ENCODE measurements around the gene KLHL2. TPM values are rescaled to one million over a fixed set of nuclear protein-coding genes. Genes with fewer than 3 reads are reported as not detected.
"Not testable (repeated sequence)": the region's sequence is repeated elsewhere in the genome, so short reads cannot be mapped to it uniquely, and the experiment has no call there.

Gene KLHL2
- polyA plus RNA-seq, 4 donors, result 14.1 to 26.3 (median 21.7) TPM

DNA sequence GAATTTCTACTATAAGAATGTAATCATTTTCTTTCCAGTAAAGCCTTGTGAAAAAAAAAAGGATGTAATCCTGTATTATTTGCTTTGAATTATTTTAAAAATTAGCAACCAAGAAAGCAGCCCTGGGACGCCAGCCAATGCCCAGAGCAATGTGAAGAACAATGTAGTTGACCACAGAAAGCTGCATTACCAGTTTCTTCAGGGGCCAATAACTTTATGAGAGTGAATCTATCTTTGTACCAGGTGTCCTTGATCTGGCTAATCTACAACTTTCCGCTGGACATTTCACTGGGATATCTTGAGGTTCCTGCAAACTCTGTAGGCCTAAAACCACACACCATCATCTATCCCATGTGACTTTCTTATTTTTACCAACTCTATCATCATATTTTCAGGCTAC is 7.6 kb upstream of the KLHL2 start:
- no peak for DNase-seq (ENCODE audit: low read depth in 4 of 4, low spot score in 3 of 4)

DNA sequence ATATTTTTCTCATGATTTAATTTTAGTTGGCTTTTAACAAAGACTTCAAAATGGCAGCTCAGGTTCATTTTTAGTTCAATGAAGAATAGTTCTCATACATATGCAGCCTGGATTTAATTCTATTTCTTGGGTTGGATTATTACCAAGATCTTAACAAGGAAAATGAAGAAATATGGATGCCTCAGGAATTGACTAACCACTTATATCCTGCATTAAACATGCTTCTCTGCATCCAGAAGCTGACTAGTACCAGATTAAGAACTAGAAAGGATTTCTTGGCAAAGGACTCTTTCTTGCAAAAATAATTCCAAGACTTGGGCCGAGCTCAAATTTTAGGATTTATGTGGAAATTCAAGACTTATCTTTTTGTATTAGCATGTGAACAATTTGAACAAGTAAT is 5.6 kb upstream of the KLHL2 start:
- no peak for DNase-seq (ENCODE audit: low read depth in 4 of 4, low spot score in 3 of 4)

DNA sequence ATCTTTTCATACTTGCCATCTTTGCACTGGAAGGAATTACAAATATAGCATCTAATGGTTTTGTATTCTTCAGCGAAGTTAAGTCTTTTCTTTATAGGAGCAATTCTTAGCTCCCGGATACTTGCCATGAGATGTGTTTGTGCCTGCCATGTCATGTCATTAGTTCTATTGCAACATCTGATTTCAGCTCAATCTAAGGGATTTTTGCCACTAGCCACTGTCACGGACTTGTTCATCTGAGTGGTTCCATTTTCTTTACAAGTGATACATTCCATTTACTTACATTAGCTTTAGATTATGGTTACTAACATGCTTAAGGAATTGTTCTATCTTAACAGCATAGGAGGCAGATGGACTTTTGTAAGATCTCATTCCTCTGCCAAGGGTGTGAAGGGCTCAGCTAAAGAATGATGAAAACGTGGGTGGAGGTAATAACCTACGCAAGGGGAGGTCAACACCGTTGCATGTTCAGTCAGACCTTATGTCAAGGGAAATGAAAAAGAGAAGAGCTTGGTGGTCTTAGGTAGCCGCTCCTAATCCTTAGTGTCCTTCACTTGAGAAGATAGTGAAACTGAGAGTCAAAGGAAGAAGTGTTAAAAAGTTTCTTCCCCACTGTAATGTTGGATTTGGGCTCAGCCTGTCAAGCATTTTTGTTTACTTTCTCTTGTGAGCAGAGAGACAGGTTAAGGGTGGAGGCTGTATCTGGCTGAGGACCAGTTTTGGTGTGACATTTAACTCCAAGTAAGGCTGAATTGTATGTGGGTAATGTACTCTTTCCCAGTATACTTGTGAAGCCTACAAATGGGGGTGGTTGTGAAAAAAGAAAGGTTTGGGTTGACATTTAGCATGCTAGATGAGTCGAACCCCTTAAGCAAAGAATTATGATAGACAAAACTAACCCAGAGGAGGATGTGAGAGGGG is 3.6 kb upstream of the KLHL2 start:
- no peak for DNase-seq (ENCODE audit: low read depth in 4 of 4, low spot score in 3 of 4)

DNA sequence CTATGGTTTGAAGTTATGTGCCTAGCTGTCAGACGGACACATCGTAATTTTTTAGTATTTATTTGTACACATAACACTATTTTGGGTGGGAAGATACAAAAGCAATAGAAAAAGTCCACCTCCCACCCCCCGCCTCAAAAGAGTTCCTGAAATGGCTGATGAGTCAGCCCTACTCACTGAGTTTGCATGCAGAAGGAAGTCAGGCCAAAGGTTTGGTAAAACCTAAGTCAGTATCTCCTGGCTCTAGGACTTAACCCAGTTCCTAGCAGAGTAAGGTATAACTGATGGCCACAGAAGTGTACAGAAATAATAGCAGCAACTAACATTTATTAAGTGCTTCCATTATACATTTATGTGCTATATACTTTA is 2.9 kb upstream of the KLHL2 start:
- no peak for DNase-seq (ENCODE audit: low read depth in 4 of 4, low spot score in 3 of 4)

DNA sequence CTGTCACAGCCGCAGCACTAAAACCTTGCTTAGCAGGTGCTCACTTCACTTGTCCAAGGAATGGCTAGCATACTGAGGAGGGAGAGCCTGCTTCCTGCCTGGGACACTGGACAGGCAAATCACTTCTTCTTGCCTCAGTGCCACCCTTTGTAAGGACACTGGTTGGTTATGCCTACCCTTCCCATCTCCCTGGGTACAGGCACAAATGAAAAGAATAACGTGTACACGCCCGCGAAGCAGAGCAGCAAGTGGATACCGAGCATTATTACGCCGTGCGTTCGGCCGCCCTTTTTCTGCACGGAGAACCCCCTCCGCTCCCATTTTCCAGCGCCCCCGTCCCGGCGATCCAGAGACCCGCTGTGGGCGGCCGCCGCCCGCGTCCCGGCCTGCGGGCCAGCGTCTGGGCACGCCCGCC is 338 bp upstream of the KLHL2 start:
- peak in 1 of 4 donors; percentile 31 for DNase-seq (ENCODE audit: low read depth in 4 of 4, low spot score in 3 of 4)

DNA sequence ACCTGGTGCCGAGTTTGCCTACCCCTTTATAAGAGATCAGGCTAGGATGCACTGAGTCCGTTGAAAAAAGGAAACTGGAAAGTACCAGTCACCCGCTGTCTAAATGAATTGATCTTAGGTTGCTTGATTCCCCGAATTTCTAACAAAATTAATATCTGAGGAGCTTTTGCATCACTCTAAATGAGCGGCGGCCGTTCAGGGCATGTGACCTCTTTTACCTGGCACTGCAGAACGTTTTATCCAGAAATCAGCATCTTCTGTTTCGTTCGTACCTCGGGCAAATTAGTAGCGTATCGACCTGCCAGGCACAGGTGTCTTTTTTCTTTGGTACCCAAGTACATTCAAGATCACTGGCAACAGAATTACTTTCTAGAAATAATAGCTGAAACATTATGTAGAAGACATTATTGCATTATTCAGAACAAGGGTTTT is 876 bp downstream of the KLHL2 start:
- DNase-seq (ENCODE audit: low read depth in 4 of 4, low spot score in 3 of 4), result no peak

DNA sequence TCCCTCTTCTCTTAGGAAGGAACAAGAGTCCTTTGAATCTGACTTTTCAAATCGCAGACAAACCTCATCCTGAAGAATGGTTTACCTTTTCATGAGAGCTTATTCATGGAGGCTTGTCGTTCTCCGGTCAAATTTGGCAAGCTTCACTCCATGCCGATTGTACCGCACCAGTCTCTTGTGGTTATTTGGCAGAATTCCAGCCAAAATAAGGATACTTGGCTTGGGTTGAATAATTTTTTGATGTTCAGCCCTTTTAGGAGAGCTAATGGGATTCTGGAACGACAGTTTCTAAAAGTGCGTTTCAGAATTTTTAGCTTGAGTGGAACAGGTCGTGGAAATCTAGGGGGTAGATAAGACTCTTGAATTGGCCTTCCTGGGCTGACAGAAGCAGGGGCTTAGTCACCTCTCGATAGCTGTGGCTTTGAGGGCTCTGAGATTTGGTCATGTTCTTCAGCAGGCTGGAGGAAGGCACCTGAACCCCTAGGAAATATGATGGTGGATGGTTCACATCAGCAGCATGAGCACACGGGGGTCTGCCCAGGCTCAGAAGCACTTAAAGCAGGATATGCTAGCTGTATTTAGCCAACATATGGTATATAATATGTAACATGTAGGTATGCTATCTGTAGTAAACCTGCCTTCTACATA is 1.5 kb downstream of the KLHL2 start:
- no peak for DNase-seq (ENCODE audit: low read depth in 4 of 4, low spot score in 3 of 4)

DNA sequence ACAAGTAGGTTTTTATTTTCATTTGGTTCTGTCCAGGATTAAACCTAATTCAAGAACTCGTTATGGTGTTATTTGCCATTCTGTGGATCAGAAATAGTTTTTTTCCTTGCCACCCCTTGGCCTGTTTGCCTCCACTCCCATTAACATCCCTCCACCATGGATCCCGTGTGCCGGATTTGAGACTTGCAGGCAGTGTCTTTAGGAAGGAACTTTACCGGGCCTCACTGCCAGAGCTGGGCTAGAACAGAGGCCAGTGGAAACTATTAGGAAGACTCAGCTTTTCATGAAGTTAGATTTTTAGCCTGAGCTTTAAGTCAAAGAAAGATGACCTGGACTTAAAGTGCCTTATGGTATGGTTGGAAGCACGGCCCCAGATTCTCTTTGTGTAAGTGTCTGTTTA is 2.4 kb downstream of the KLHL2 start:
- no peak for DNase-seq (ENCODE audit: low read depth in 4 of 4, low spot score in 3 of 4)

DNA sequence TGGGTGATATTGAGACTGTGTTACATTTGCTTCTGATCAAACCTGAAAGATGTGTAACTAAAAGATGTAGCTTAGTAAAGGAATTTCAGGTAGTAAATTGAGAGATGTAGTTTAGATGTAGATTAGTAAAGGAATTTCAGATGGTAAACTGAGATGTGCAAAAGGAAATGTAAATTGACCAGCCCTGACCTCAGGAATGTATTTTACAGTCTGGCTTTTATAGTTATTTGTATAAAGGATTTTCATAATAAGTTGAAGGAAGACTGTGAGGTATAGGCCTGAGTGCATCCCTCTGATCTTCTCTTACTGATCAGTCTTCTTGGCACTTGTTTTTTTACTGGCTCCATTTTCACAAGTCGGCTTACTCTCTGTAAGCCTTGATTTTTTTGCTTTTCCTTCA is 3.2 kb downstream of the KLHL2 start:
- no peak for DNase-seq (ENCODE audit: low read depth in 4 of 4, low spot score in 3 of 4)

DNA sequence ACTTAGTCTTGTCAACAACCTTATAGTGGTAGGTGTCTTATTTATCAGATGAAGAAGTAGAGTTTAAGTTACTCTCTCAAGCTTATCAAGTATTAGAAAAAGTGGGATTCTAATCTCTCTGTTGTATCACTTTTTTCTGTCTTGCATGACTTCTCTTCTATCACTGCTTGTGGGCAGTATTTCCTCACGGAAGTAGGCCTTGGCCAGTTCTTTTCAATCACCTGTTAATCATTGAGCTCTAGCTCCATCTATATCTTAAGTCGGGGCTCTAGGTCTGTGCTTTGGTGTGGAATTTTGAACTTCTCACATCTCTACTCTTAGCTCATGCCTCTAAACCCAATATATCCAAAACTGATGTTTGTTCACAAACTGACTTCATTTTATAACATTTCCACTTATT is 5.3 kb downstream of the KLHL2 start:
- not testable (repeated sequence) for DNase-seq (ENCODE audit: low read depth in 4 of 4, low spot score in 3 of 4)

DNA sequence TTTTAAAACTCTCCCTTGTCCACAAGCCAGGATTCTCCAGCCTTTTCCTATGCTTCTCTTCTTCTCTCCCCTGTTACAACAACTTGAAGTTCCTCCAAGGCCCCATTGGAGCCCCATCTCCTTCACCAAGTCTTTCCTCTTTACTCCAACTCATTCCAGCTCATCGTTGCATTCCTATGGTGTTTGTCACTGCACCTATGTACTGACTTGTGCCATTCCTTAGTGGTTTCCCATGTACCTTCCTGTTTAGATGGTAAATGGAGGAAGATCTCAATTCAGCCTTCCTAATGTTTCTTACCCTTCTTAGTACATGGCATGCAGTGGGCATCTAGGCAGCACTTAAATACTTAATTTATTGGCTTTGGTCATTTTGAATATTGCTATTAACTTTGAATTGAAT is 6.0 kb downstream of the KLHL2 start:
- not testable (repeated sequence) for DNase-seq (ENCODE audit: low read depth in 4 of 4, low spot score in 3 of 4)

DNA sequence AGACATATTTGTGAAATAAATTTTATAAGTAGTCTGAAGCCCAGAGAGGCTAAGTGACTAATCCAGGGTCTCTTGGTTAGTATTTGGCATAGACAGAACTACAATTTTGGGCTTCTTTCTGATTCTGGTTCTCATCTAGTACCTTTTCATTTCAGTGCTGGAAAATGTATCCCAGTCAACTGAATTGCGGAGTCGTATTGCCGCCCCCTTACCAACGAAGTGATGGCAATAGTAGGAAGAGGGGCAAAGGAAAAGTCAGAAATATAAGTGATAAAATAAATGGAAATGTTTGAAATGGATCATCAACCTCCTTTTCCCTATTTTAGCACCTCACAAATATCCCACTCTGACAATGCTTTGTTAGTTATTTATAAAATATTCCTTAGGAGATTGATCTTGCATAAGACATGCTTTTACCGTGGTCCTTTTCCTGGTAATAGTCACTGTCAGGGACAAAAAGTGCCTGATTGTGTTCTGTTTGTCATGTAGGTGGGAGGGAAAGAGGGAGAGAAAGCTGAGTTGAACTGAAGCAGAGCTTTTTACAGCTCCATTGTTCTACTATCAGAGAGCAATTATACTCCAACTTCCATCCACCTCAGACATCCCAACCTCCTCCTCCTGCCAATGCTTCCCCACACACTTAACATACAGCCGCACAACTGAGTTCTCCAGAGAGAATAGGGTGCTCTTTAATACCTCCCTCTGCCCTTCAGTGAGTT is 6.8 kb downstream of the KLHL2 start:
- DNase-seq (ENCODE audit: low read depth in 4 of 4, low spot score in 3 of 4), result not testable (repeated sequence)

DNA sequence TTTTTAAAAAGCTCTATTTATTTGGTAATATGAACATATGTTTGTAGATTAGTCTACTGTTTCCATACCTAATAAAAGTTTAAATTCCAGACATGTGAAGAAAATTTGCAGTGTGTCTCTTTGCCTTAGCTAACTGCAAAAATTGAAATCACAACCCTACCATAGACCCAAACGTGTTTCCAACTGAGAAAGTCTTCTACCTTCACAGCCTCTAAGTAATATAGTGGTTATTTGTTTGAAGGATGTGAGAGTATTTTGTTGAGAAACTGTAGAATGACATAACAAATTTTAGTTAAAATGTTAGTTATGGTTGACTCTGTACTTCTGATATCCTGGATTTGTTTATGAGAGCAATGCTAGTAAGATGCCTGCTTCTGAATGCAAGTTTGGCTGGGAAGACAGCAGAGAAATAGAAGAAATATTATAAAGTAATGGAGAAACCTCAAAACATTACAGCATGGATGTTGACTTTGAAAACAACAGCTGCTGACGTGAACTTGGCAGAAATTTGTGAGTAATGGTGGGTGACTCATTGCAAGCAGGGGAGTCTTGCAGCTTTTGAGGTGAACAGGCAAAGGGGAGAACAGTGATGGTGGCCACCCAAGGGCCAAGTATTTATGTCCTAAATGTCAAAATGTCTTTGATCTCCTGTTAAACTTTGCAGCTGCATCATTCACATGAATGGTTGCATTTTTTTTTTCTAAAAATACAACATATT is 7.8 kb downstream of the KLHL2 start:
- DNase-seq (ENCODE audit: low read depth in 4 of 4, low spot score in 3 of 4), result not testable (repeated sequence)

DNA sequence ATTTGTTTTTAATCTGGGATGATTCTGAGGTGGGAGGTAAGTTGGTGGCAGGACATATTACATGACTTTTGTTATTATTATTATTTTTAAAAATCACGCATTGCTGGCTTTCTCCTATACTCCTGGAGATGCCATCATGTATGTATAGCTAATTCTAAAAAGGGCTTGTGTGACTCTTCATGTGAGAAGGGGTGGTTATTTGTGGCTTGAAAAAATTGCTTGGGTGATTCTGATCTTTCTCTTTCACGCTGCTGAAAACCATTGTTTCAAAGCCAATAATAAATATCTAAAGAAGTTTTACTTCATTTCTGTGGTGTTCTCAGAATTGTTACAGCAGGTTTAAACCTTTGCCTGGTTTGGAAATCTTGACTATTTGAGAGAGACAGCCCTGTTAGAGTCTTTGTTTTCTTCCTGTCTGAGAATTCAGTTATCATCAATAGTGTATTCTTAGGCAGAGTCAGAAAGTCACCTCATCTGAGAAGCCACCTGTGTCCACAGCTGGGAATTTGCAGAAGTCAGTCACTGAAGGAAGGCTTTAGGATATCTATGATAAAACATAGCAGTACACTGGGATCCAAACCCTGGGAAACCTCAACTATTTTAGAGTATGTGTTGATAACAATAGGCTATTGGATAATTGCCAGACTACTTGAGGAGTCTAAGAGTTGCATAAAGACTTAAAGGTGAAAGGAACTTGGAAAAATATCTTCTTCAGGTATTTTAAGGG is 8.6 kb downstream of the KLHL2 start:
- DNase-seq (ENCODE audit: low read depth in 4 of 4, low spot score in 3 of 4), result not testable (repeated sequence)

DNA sequence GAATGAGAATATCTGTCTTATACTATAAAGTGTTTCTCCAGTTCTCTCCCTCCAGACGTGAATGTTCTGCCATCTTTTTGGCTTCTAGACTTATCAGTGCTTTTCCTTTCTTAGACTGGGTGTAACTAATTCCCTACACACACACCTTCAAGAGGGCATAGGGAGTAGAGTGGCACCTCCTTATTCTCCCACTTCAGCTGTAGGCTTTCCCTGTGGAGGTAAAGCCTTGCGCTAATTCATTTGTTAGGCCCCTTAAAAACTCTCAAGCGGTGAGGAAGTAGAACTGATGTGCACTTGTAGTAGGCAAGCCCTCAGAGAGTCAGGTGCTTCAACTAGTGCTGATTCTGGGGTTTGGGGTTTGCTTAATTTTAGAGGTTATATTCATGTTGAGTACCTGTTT is 10.0 kb downstream of the KLHL2 start:
- DNase-seq (ENCODE audit: low read depth in 4 of 4, low spot score in 3 of 4), result no peak

DNA sequence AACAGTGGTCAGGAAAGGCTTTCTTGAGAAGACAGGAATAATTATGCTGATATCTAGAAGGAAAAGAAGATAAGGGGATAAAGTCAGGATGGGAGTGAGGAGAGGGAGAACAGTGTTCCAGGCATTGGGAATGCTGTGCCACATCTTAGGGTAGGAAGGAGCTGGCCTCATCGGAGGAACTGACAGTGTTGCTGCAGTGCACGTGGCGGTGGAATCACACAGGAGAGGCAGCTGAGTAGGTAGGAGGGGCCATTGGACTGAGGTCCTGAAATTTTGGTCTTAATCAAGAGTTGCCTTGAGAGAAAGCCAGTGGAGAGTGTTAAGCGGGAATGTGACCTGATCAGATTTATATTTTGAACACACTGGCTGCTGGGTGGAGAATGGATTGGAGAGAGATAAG is 13.9 kb downstream of the KLHL2 start:
- DNase-seq (ENCODE audit: low read depth in 4 of 4, low spot score in 3 of 4), result not testable (repeated sequence)

DNA sequence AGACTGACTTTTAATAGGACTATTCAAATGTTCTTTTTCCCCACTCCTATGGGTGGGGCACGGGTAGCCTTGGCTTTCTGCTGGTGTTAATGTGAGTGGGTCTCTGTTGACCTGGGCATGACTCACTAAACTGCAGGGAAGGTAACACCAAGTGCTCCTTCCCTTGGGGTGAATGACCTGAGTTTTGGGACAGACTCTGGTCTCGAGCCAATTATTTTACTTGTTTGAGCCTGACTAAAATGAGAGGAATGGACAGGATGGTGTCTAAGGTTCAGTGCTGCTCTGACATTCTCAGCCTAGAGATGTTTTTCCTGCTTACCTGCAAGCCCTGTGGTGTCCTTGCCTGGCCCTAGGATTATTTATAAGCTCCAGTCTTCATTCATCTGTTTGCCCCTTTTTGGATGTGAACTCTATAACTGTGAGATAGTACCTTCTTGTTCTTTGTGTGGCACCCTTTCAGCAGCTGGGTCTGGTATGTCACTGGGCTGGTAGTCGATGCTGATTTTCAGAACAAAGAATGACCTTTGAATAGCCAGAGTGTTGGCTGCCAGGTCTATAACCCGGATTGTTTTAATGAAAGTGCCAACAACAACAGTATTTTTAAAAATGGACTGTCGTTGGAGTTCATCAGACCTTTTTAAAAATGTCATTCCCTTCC is 14.8 kb downstream of the KLHL2 start:
- not testable (repeated sequence) for DNase-seq (ENCODE audit: low read depth in 4 of 4, low spot score in 3 of 4)

DNA sequence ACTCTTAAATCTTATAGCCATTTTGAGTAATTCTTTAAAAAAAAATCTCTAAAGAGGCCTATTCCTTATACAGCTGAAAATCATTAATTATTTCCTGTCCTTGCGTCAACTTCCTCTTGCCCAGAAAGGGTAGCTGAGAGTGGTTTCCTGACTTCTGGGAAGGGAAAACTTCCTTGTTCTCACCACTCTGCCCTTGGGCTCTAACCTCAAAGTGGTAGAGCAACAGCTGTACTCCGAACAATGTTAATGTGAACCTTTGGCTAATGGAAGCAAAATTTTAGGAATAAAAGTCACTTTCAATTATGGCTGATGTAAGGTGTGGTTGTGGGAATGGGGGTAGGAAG is 15.3 kb downstream of the KLHL2 start:
- no peak for DNase-seq (ENCODE audit: low read depth in 4 of 4, low spot score in 3 of 4)

DNA sequence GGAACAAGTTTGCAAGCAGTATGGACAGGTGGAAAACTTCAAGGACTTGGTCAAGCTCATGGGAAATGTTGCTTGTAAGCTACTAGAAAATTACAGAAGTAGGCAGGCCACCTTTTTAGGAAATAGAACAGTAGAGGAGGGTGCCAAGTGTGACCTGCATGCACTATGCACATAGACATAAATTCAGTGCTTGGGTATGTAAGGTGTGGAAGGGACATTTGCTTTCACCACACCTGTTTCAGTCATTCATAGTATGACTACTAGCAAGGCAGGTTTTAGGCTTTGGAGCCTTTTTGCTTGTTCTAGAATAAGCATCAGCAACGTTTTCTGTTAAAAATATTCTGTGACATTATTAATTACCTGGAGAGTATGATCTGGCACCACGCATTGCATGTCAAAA is 20.0 kb downstream of the KLHL2 start:
- DNase-seq (ENCODE audit: low read depth in 4 of 4, low spot score in 3 of 4), result not testable (repeated sequence)

Measured in left renal pelvis (tissue), 4 donors.